CD8-positive, alpha-beta memory T cell (primary cell): ENCODE measurements around the gene SH3TC2. TPM values are rescaled to one million over a fixed set of nuclear protein-coding genes. Genes with fewer than 3 reads are reported as not detected.

Experiments used
- CTCF ChIA-PET: fragments of 350-600 bp; sonication (Branson Sonifier 250); formaldehyde crosslinking; loops from one replicate; lab custom pipeline; 2021; ENCODE audit warnings: antibody characterized with exemption; lab: Charles Lee
- POLR2A ChIA-PET: fragments of 350-600 bp; sonication (Branson Sonifier 250); formaldehyde crosslinking; loops from one replicate; lab custom pipeline; 2021; ENCODE audit warnings: antibody characterized with exemption; lab: Charles Lee
- DNase-seq, 5 donors: peaks; one replicate each; pipeline versions ENCODE4 v3.0.0 to v3.0.0-alpha.2; 2020 to 2022; ENCODE audit warnings: mixed read lengths in 1 of 5
- H3K27ac ChIP-seq: one replicate; pipeline ENCODE4 v1.7.0; 2013; ENCODE audit warnings: low read depth, mild to moderate bottlenecking, low read length, moderate library complexity
- H3K27me3 ChIP-seq: 2 replicates; pipeline ENCODE4 v1.7.0; 2013; ENCODE audit warnings: low read length, mild to moderate bottlenecking; ENCODE audit not compliant: insufficient read depth, poor library complexity, severe bottlenecking
- H3K36me3 ChIP-seq: 2 replicates; pipeline ENCODE4 v1.7.0; 2013; ENCODE audit warnings: mild to moderate bottlenecking, low read length, moderate library complexity; ENCODE audit not compliant: insufficient read depth
- H3K4me1 ChIP-seq: 2 replicates; pipeline ENCODE4 v1.7.0; 2013; ENCODE audit warnings: mild to moderate bottlenecking, low read length, moderate library complexity; ENCODE audit not compliant: insufficient read depth
- H3K4me3 ChIP-seq: 2 replicates; pipeline ENCODE4 v1.7.0; 2013; ENCODE audit warnings: mild to moderate bottlenecking, low read length
- H3K9me3 ChIP-seq: 2 replicates; pipeline ENCODE4 v1.7.0; 2013; ENCODE audit warnings: mild to moderate bottlenecking, low read length
- H3K27ac Mint-ChIP-seq, 8 donors: one replicate each; pipeline ENCODE4 v1.8.0; 2020 to 2021; ENCODE audit warnings: mixed read lengths in 8 of 8, mild to moderate bottlenecking in 6 of 8, inconsistent platforms in 3 of 8, moderate library complexity in 3 of 8
- H3K27me3 Mint-ChIP-seq, 2 donors: one replicate each; pipeline ENCODE4 v1.8.0; 2020 to 2021; ENCODE audit warnings: mixed read lengths in 2 of 2, mild to moderate bottlenecking in 1 of 2, moderate library complexity in 1 of 2
- H3K36me3 Mint-ChIP-seq, 3 donors: one replicate each; pipeline ENCODE4 v1.8.0; 2020 to 2021; ENCODE audit warnings: mixed read lengths in 3 of 3, inconsistent platforms in 1 of 3, mild to moderate bottlenecking in 1 of 3
- H3K4me1 Mint-ChIP-seq, 3 donors: one replicate each; pipeline ENCODE4 v1.8.0; 2020 to 2021; ENCODE audit warnings: mixed read lengths in 3 of 3, inconsistent platforms in 1 of 3, mild to moderate bottlenecking in 1 of 3
- H3K4me3 Mint-ChIP-seq, 7 donors: one replicate each; pipeline ENCODE4 v1.8.0; 2020 to 2021; ENCODE audit warnings: mixed read lengths in 7 of 7, mild to moderate bottlenecking in 6 of 7, moderate library complexity in 4 of 7, inconsistent platforms in 2 of 7
- H3K9me3 Mint-ChIP-seq, 5 donors: one replicate each; pipeline ENCODE4 v1.8.0; 2020 to 2022; ENCODE audit warnings: mixed read lengths in 5 of 5, mild to moderate bottlenecking in 3 of 5, moderate library complexity in 2 of 5, inconsistent platforms in 1 of 5
- polyA plus RNA-seq: library from polyadenylated mRNA; unstranded; fragments of 300-500 nt; fragmentation: Illumina TruSeq; gene quantifications from one replicate; pipeline ENCODE4 v1.2.3, GENCODE V29; 2021
- total RNA-seq, 2 experiments: library from RNA; stranded (reverse); gene quantifications; one replicate each; pipeline ENCODE4 v1.2.3, GENCODE V29; 2021

The SH3TC2 gene
- total and polyA plus RNA-seq, 3 experiments from 2014 or later = not detected

- ChIA-PET CTCF (interaction anchor here (0.9 to 1.9 kb wide), 4 partner anchors 10 to 294 kb away, joined by 3 to 10 read pairs (median 3); no protein-coding TSS in a partner anchor), POLR2A (no interaction called here)
- DNase-seq = no peak
- no peaks in the 10 kb centered on the region for H3K27me3 ChIP-seq
- Mint-ChIP-seq H3K27ac (peak overlapping the region in 1 of 8 donors; percentile 24), H3K9me3 (no peaks in the 10 kb centered on the region), H3K4me3 (no peak overlapping the region), H3K4me1 (no peaks in the 10 kb centered on the region), H3K27me3 (peaks cover 4 to 13% of the 10 kb centered on the region in 2 donors), H3K36me3 (no peaks in the 10 kb centered on the region)
- H3K9me3 ChIP-seq = no peaks in the 10 kb centered on the region
- H3K36me3 ChIP-seq = no peaks in the 10 kb centered on the region
- H3K27ac ChIP-seq = no peak overlapping the region
- no peaks in the 10 kb centered on the region for H3K4me1 ChIP-seq
- H3K4me3 ChIP-seq = no peak overlapping the region
Observed at GRCh38 chr5:149024943-149025342, 37.9 kb downstream of the SH3TC2 start.

- H3K4me1 Mint-ChIP-seq = no peaks in the 10 kb centered on the region
- H3K4me3 Mint-ChIP-seq = no peak overlapping the region
- H3K36me3 Mint-ChIP-seq = no peaks in the 10 kb centered on the region
- H3K9me3 Mint-ChIP-seq = no peaks in the 10 kb centered on the region
- Histone ChIP-seq H3K4me1 (no peaks in the 10 kb centered on the region), H3K9me3 (no peaks in the 10 kb centered on the region), H3K27me3 (no peaks in the 10 kb centered on the region), H3K27ac (no peak overlapping the region), H3K4me3 (no peak overlapping the region), H3K36me3 (no peaks in the 10 kb centered on the region)
- CTCF ChIA-PET = interaction anchor here (1.2 to 1.9 kb wide), 3 partner anchors 11 to 293 kb away, joined by 3 to 10 read pairs (median 3); no protein-coding TSS in a partner anchor
- POLR2A ChIA-PET = interaction anchor here (0.5 kb wide), 1 partner anchor 196 kb away, joined by 5 read pairs; no protein-coding TSS in a partner anchor
- H3K27ac Mint-ChIP-seq = no peak overlapping the region
- peaks cover 7 to 13% of the 10 kb centered on the region in 2 donors for H3K27me3 Mint-ChIP-seq
- no peak for DNase-seq
Observed at GRCh38 chr5:149024477-149024876, 38.4 kb downstream of the SH3TC2 start.

GRCh38 chr5:149022200-149022599 is 40.7 kb downstream of the SH3TC2 start:
- no peak overlapping the region for H3K27ac ChIP-seq
- H3K4me1 ChIP-seq = no peaks in the 10 kb centered on the region
- H3K27me3 Mint-ChIP-seq = peaks cover 15 to 21% of the 10 kb centered on the region in 2 donors
- no peaks in the 10 kb centered on the region for H3K9me3 Mint-ChIP-seq
- H3K27me3 ChIP-seq = no peaks in the 10 kb centered on the region
- no peak overlapping the region for H3K4me3 Mint-ChIP-seq
- H3K36me3 Mint-ChIP-seq = peaks cover 0 to 5% (median 0%) of the 10 kb centered on the region in 3 donors
- no peaks in the 10 kb centered on the region for H3K36me3 ChIP-seq
- H3K27ac Mint-ChIP-seq = no peak overlapping the region
- ChIA-PET CTCF (no interaction called here), POLR2A (no interaction called here)
- H3K4me1 Mint-ChIP-seq = no peaks in the 10 kb centered on the region
- no peak for DNase-seq
- no peak overlapping the region for H3K4me3 ChIP-seq
- H3K9me3 ChIP-seq = no peaks in the 10 kb centered on the region

- no peaks in the 10 kb centered on the region for H3K9me3 ChIP-seq
- no peaks in the 10 kb centered on the region for H3K4me1 Mint-ChIP-seq
- no peaks in the 10 kb centered on the region for H3K4me1 ChIP-seq
- no peaks in the 10 kb centered on the region for H3K9me3 Mint-ChIP-seq
- no peak overlapping the region for H3K27ac ChIP-seq
- ChIA-PET POLR2A (no interaction called here), CTCF (interaction anchor here (1.2 kb wide), 1 partner anchor 15 kb away, joined by 4 read pairs; no protein-coding TSS in a partner anchor)
- H3K36me3 Mint-ChIP-seq = peaks cover 0 to 5% (median 0%) of the 10 kb centered on the region in 3 donors
- peaks cover 15 to 21% of the 10 kb centered on the region in 2 donors for H3K27me3 Mint-ChIP-seq
- no peak overlapping the region for H3K4me3 ChIP-seq
- H3K27ac Mint-ChIP-seq = no peak overlapping the region
- no peaks in the 10 kb centered on the region for H3K36me3 ChIP-seq
- no peak for DNase-seq
- H3K4me3 Mint-ChIP-seq = no peak overlapping the region
- no peaks in the 10 kb centered on the region for H3K27me3 ChIP-seq
Observed at GRCh38 chr5:149019679-149020078, 43.2 kb downstream of the SH3TC2 start.

- Histone ChIP-seq H3K36me3 (no peaks in the 10 kb centered on the region), H3K27ac (no peak overlapping the region), H3K27me3 (no peaks in the 10 kb centered on the region), H3K4me1 (no peaks in the 10 kb centered on the region), H3K9me3 (no peaks in the 10 kb centered on the region), H3K4me3 (no peak overlapping the region)
- Mint-ChIP-seq H3K27ac (no peak overlapping the region), H3K4me1 (no peaks in the 10 kb centered on the region), H3K9me3 (no peaks in the 10 kb centered on the region), H3K4me3 (peak overlapping the region in 1 of 7 donors; percentile 4), H3K36me3 (peaks cover 0 to 5% (median 0%) of the 10 kb centered on the region in 3 donors), H3K27me3 (peaks cover 15 to 21% of the 10 kb centered on the region in 2 donors)
- CTCF ChIA-PET = interaction anchor here (1.2 kb wide), 1 partner anchor 16 kb away, joined by 4 read pairs; no protein-coding TSS in a partner anchor
- DNase-seq = no peak
- POLR2A ChIA-PET = no interaction called here
Observed at GRCh38 chr5:149018909-149019443, 43.9 kb downstream of the SH3TC2 start.

GRCh38 chr5:149017636-149018035 is 45.2 kb downstream of the SH3TC2 start:
- Mint-ChIP-seq H3K4me3 (no peak overlapping the region), H3K27me3 (peaks cover 13 to 21% of the 10 kb centered on the region in 2 donors), H3K4me1 (no peaks in the 10 kb centered on the region), H3K36me3 (peaks cover 0 to 5% (median 0%) of the 10 kb centered on the region in 3 donors), H3K9me3 (no peaks in the 10 kb centered on the region), H3K27ac (no peak overlapping the region)
- Histone ChIP-seq H3K27ac (no peak overlapping the region), H3K4me3 (no peak overlapping the region), H3K4me1 (no peaks in the 10 kb centered on the region), H3K36me3 (no peaks in the 10 kb centered on the region), H3K9me3 (no peaks in the 10 kb centered on the region), H3K27me3 (no peaks in the 10 kb centered on the region)
- DNase-seq = no peak
- CTCF ChIA-PET = no interaction called here
- POLR2A ChIA-PET = no interaction called here

GRCh38 chr5:149015561-149015960 is 47.3 kb downstream of the SH3TC2 start:
- Mint-ChIP-seq H3K27me3 (peaks cover 2 to 21% of the 10 kb centered on the region in 2 donors), H3K36me3 (peaks cover 0 to 5% (median 0%) of the 10 kb centered on the region in 3 donors), H3K27ac (no peak overlapping the region), H3K9me3 (no peaks in the 10 kb centered on the region), H3K4me1 (no peaks in the 10 kb centered on the region), H3K4me3 (no peak overlapping the region)
- ChIA-PET CTCF (no interaction called here), POLR2A (no interaction called here)
- H3K36me3 ChIP-seq = no peaks in the 10 kb centered on the region
- no peak for DNase-seq
- H3K27me3 ChIP-seq = no peaks in the 10 kb centered on the region
- H3K27ac ChIP-seq = no peak overlapping the region
- no peaks in the 10 kb centered on the region for H3K9me3 ChIP-seq
- H3K4me3 ChIP-seq = no peak overlapping the region
- H3K4me1 ChIP-seq = no peaks in the 10 kb centered on the region

- no peaks in the 10 kb centered on the region for H3K9me3 Mint-ChIP-seq
- no peak for DNase-seq
- Histone ChIP-seq H3K4me1 (no peaks in the 10 kb centered on the region), H3K36me3 (no peaks in the 10 kb centered on the region), H3K9me3 (no peaks in the 10 kb centered on the region), H3K27me3 (no peaks in the 10 kb centered on the region), H3K4me3 (no peak overlapping the region), H3K27ac (no peak overlapping the region)
- ChIA-PET POLR2A (no interaction called here), CTCF (no interaction called here)
- H3K4me3 Mint-ChIP-seq = no peak overlapping the region
- H3K4me1 Mint-ChIP-seq = no peaks in the 10 kb centered on the region
- H3K27ac Mint-ChIP-seq = no peak overlapping the region
- peaks cover 0 to 5% (median 0%) of the 10 kb centered on the region in 3 donors for H3K36me3 Mint-ChIP-seq
- H3K27me3 Mint-ChIP-seq = peaks cover 2 to 18% of the 10 kb centered on the region in 2 donors
Observed at GRCh38 chr5:149015126-149015525, 47.7 kb downstream of the SH3TC2 start.
